GM08714 (cell line): ENCODE results near the gene SH3RF3.

Source experiments
- H3K4me3 ChIP-seq: fragments of 200-500 bp; sonication (Bioruptor generic); 2 replicates; pipeline ENCODE4 v1.5.1; 2014; ENCODE audit warnings: mild to moderate bottlenecking, low read length, inconsistent platforms
- ZNF274 ChIP-seq: IDR thresholded peaks from 2 replicates; pipeline ENCODE4 v1.6.1; 2012; ENCODE audit warnings: mild to moderate bottlenecking, low read depth, low read length

SH3RF3 gene

GRCh38 chr2:109391243-109391642 lies 262.2 kb downstream of the SH3RF3 start:
- H3K4me3 ChIP-seq = no peak overlapping the region
- no peak for TF ChIP-seq ZNF274

- no peak overlapping the region for H3K4me3 ChIP-seq
- no peak for TF ChIP-seq ZNF274
These were observed 263.1 kb downstream of the SH3RF3 start for GRCh38 chr2:109392140-109392539.

GRCh38 chr2:109392816-109393661 lies 264.0 kb downstream of the SH3RF3 start:
- H3K4me3 ChIP-seq = no peak overlapping the region
- TF ChIP-seq ZNF274 = no peak

GRCh38 chr2:109393662-109393972 lies 264.6 kb downstream of the SH3RF3 start:
- TF ChIP-seq ZNF274 = no peak
- no peak overlapping the region for H3K4me3 ChIP-seq

GRCh38 chr2:109395494-109396201 lies 266.6 kb downstream of the SH3RF3 start:
- no peak for TF ChIP-seq ZNF274
- H3K4me3 ChIP-seq = no peak overlapping the region

GRCh38 chr2:109396202-109397180 lies 267.5 kb downstream of the SH3RF3 start:
- H3K4me3 ChIP-seq = no peak overlapping the region
- no peak for TF ChIP-seq ZNF274

- TF ChIP-seq ZNF274 = no peak
These were observed 268.9 kb downstream of the SH3RF3 start for GRCh38 chr2:109397893-109398292.

GRCh38 chr2:109398366-109399015 lies 269.5 kb downstream of the SH3RF3 start:
- TF ChIP-seq ZNF274 = no peak
- no peak overlapping the region for H3K4me3 ChIP-seq

More at GRCh38 chr2:109397893-109398292, 268.9 kb downstream of the SH3RF3 start:
- no peak overlapping the region for H3K4me3 ChIP-seq

GRCh38 chr2:109399066-109399465 lies 270.1 kb downstream of the SH3RF3 start:
- TF ChIP-seq ZNF274 = no peak
- H3K4me3 ChIP-seq = no peak overlapping the region

GRCh38 chr2:109400102-109400501 lies 271.1 kb downstream of the SH3RF3 start:
- H3K4me3 ChIP-seq = no peak overlapping the region
- no peak for TF ChIP-seq ZNF274

GRCh38 chr2:109401370-109401769 lies 272.4 kb downstream of the SH3RF3 start:
- no peak overlapping the region for H3K4me3 ChIP-seq
- no peak for TF ChIP-seq ZNF274

GRCh38 chr2:109402180-109402579 lies 273.2 kb downstream of the SH3RF3 start:
- no peak overlapping the region for H3K4me3 ChIP-seq
- no peak for TF ChIP-seq ZNF274

GRCh38 chr2:109402980-109403840 lies 274.2 kb downstream of the SH3RF3 start:
- no peak for TF ChIP-seq ZNF274
- H3K4me3 ChIP-seq = no peak overlapping the region
